ENCODE measurements around the gene SLC7A1. TPM values are rescaled to one million over a fixed set of nuclear protein-coding genes. Genes with fewer than 3 reads are reported as not detected.

SLC7A1 gene
- total and polyA plus RNA-seq, 2 experiments from 2014 or later, result 10.1 to 16.2 TPM

DNA sequence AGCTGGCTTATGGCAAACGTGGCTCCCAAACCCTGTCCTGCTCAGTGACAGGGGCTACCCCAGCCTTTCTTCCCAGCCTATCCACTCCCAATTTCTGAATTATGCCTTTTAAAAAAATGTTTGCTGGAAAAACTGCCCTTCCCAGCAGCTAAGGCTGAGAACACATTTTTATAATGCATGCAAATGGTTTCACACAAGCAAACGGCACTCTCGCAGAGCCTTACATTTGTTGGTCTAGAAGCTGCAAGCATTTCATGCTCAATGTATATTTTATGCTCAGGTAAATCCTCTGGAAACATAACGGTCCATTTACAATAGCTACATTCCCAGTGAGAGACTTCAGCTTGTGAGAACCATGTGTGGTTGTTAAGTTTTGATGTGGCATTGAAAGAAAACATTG lies 61.4 kb downstream of the SLC7A1 start:
- Histone ChIP-seq H3K4me2 (no peak overlapping the region), H3K9me2 (replicated peaks; ENCODE audit: insufficient read depth) (no peaks in the 10 kb centered on the region), H2AFZ (no peak overlapping the region), H3K79me2 (no peaks in the 10 kb centered on the region), H4K20me1 (ENCODE audit: insufficient read depth, poor library complexity, severe bottlenecking) (no peaks in the 10 kb centered on the region), H3K4me3 (no peak overlapping the region), H3K27ac (no peak overlapping the region), H3K4me1 (ENCODE audit: insufficient read depth) (no peaks in the 10 kb centered on the region), H3K27me3 (no peaks in the 10 kb centered on the region), H3K36me3 (replicated peaks; ENCODE audit: insufficient read depth, low read depth) (no peaks in the 10 kb centered on the region), H3K9me3 (ENCODE audit: low read depth) (no peaks in the 10 kb centered on the region)
- WGBS (ENCODE audit: low lambda C conversion rate, missing lambda C conversion rate), result 93% methylated on average over 4 of the region's 4 CpGs
- DNase-seq (ENCODE audit: low spot score), result no peak
- TF ChIP-seq EZH2 (IDR thresholded peaks at IDR 0.05; ENCODE audit: borderline replicate concordance) (no peak), EZH2phosphoT487 (IDR thresholded peaks at IDR 0.05; ENCODE audit: low read depth, severe bottlenecking, unreplicated experiment) (no peak), CTCF (IDR thresholded peaks at IDR 0.05; ENCODE audit: poor library complexity) (no peak)

- Histone ChIP-seq H3K4me1 (ENCODE audit: insufficient read depth) (no peaks in the 10 kb centered on the region), H3K9me3 (ENCODE audit: low read depth) (no peaks in the 10 kb centered on the region), H3K27ac (peak overlapping the region; percentile 31), H3K4me2 (no peak overlapping the region), H3K79me2 (no peaks in the 10 kb centered on the region), H3K4me3 (no peak overlapping the region), H3K9me2 (replicated peaks; ENCODE audit: insufficient read depth) (no peaks in the 10 kb centered on the region), H3K27me3 (no peaks in the 10 kb centered on the region), H3K36me3 (replicated peaks; ENCODE audit: insufficient read depth, low read depth) (no peaks in the 10 kb centered on the region), H2AFZ (no peak overlapping the region), H4K20me1 (ENCODE audit: insufficient read depth, poor library complexity, severe bottlenecking) (no peaks in the 10 kb centered on the region)
- DNase-seq (ENCODE audit: low spot score), result no peak
- WGBS (ENCODE audit: low lambda C conversion rate, missing lambda C conversion rate), result 81% methylated on average over 17 of the region's 17 CpGs
- TF ChIP-seq EZH2 (IDR thresholded peaks at IDR 0.05; ENCODE audit: borderline replicate concordance), result no peak
- no peak for TF ChIP-seq CTCF (IDR thresholded peaks at IDR 0.05; ENCODE audit: poor library complexity)
- TF ChIP-seq EZH2phosphoT487 (IDR thresholded peaks at IDR 0.05; ENCODE audit: low read depth, severe bottlenecking, unreplicated experiment), result no peak
These were observed 62.7 kb downstream of the SLC7A1 start for GRCh38 chr13:29532821-29533220.

DNA sequence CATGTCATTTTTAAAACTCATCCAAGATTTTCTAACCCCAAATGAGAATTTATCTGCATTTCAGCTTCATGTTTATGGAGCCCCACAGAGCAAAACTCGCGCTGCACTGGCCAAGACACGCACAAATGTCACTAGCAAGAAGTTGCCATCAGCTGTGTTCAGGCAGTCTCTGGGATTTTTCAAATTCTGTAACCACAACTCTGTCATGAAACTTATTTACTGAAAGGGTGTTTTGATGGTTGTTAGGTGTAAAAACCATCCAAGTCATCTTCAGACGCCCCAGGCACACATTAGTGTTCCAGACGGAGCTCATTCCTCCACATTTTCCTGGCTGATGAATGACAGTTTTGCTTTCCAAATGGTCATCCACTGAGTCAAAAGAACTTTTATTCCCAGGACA lies 63.4 kb downstream of the SLC7A1 start:
- H3K4me2 ChIP-seq, result no peak overlapping the region

More for the DNA sequence above, 63.4 kb downstream of the SLC7A1 start:
- Histone ChIP-seq H3K4me1 (ENCODE audit: insufficient read depth) (no peaks in the 10 kb centered on the region), H3K9me3 (ENCODE audit: low read depth) (no peaks in the 10 kb centered on the region), H3K36me3 (replicated peaks; ENCODE audit: insufficient read depth, low read depth) (no peaks in the 10 kb centered on the region), H3K79me2 (no peaks in the 10 kb centered on the region), H3K4me3 (no peak overlapping the region), H2AFZ (no peak overlapping the region), H3K27ac (no peak overlapping the region), H3K27me3 (no peaks in the 10 kb centered on the region), H3K9me2 (replicated peaks; ENCODE audit: insufficient read depth) (no peaks in the 10 kb centered on the region), H4K20me1 (ENCODE audit: insufficient read depth, poor library complexity, severe bottlenecking) (no peaks in the 10 kb centered on the region)
- 85% methylated on average over 5 of the region's 5 CpGs for WGBS (ENCODE audit: low lambda C conversion rate, missing lambda C conversion rate)
- TF ChIP-seq EZH2 (IDR thresholded peaks at IDR 0.05; ENCODE audit: borderline replicate concordance), result no peak
- TF ChIP-seq CTCF (IDR thresholded peaks at IDR 0.05; ENCODE audit: poor library complexity), result no peak
- TF ChIP-seq EZH2phosphoT487 (IDR thresholded peaks at IDR 0.05; ENCODE audit: low read depth, severe bottlenecking, unreplicated experiment), result no peak
- DNase-seq (ENCODE audit: low spot score), result no peak

All from hepatocyte (in vitro differentiated cells).